ENCODE data around the gene FOXD4.
"Not testable (repeated sequence)": the region's sequence is repeated elsewhere in the genome, so short reads cannot be mapped to it uniquely, and the experiment has no call there.

FOXD4 gene

DNA sequence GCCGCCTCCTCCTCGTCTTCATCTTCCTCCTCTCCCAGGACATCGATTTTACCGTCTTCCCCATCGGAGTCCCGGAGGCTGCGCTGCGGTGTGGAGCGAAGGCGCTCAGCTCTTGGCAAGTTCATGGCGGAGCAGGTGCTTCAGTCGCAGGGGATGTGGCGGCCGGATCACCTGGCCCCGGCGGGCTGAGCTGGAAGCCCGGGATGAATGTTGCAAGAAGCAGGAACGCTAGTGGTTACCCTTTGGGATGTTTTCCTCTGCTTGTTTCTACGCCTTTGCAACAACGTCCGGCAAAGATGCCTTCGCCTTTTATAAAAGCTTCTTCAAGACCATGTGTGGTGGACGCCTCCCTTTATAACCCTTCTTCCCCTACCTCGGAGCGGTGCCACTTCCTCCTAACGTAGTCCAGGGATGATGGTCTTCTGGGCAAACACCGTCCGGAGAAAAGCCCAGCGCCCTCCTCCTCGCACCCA is at the start of gene FOXD4:
Gene FOXD4, minus strand, starts transcription at position 423 of the 473 bp plus-strand sequence. Its CDS starts 298 bp downstream, at position 125.
- not testable (repeated sequence) for DNase-seq

DNA sequence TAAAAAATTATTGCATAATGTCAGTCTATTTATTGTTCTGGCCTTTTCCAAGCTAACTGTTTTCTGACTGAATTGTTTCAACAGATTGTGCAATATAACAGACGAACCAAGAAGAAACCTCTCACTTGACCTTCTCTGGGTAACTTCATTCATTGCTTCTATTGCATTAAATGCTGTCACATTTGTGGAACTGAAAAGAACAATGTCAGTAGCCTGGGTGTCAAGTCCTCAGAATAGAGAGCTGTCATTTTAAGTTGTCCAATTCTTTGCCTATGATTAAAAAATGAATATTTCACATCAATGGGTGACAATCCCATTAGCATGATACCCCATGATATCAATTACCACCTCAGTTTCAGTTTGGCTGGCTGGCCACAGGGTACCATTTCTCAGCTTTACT is 41.7 kb upstream of the FOXD4 start:
- DNase-seq, result not testable (repeated sequence)

DNA sequence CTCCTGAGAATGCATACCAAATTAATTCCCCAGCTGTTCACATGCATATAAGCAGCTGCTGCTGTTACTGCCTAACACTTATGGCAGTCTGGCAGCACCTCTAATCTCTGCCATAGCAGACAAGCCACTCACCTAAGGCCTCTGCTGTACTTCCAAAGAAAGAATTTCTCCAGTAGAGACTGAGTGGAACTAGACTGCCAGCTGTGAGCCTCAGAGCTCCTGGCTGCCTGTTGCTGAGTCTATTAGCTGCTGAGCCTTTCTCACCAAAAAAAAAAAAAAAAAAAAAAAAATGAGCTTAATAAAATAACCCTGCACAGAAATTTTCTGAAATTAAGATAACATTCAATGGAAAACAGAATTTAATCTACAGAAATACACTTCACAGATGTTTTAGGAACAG is 33.0 kb upstream of the FOXD4 start:
- not testable (repeated sequence) for DNase-seq

DNA sequence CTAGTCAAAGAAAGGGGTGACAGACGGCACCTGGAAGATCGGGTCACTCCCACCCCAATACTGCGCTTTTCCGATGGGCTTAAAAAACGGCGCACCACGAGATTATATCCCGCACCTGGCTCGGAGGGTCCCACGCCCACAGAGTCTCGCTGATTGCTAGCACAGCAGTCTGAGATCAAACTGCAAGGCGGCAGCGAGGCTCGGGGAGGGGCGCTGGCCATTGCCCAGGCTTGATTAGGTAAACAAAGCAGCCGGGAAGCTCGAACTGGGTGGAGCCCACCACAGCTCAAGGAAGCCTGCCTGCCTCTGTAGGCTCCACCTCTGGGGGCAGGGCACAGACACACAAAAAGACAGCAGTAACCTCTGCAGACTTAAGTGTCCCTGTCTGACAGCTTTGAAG is 21.7 kb upstream of the FOXD4 start:
- not testable (repeated sequence) for DNase-seq

DNA sequence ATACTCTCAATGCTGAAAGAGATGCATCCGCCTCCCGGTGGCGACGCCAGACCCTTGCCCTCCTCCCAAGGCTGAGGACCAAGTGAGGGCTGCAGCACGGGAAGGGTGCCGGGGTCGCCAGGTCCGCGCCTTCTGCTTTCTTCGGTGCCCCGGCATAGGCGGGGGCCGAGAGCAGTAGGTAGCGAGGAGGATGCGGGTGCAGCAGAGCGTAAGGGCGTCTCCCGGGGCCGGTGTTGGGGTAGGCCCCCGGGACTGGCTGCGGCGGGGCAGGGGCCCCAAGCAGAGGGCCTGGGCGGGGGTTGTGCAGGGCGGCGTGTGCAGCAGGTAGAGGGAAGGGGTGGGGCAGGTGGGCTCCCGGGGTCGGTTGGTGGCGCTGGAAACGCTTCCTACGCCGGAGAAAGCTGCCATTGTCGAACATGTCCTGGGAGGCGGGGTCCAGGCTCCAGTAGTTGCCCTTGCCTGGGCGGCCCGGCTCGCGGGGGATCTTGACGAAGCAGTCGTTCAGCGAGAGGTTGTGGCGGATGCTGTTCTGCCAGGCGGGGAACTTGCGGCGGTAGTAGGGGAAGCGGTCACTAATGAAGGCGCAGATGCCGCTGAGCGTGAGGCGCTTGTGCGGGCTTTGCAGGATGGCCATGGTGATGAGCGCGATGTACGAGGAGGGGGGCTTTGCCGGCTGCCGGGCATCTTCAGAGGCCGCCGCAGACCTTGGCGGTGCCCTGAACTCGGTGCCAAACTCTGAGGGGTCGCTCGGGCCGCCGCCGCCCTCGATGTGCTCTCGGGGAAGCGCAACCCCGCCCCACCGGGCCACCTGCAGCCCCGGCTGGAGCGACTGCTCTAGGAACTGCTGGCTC is 848 bp downstream of the FOXD4 start:
- DNase-seq, result not testable (repeated sequence)

DNA sequence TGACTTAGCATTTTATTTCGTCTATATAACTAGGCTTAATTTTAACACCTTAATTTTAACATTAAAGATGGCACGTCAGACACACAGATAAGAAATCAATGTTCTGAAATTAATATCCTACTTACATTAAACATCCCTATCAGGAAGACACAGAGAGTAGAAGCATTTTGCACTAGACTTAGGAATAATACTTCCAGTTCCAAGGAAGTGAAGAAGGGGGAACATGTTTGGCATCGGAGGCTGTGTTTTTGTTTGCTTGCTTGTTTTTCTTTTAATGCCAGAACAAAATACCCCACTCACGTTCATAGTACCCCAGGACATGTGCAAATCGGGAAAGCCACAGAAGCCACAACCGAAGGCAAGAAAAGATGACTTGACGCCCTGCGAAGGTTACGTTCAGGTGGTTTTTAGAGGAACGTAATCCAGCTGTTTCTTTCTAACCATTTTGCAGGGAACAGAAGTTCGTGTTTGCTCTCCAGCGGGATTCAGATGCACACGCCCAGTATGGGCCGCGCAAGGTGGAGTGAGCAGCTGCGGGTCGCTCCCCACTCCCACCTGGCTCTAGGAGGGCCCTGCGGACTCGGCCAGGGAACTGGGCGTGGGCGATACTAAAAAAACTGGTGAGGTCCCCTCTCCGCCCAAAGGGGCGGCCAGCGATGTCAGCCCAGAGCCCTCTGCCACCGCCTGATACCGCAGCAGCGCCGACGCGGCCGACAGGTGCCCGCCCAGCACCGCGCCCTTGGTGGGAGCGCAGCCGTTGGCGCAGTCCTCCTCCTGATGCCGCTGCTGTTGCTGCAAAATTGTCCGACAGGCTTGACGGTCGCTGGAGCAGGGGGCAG is 1.8 kb downstream of the FOXD4 start:
- not testable (repeated sequence) for DNase-seq

DNA sequence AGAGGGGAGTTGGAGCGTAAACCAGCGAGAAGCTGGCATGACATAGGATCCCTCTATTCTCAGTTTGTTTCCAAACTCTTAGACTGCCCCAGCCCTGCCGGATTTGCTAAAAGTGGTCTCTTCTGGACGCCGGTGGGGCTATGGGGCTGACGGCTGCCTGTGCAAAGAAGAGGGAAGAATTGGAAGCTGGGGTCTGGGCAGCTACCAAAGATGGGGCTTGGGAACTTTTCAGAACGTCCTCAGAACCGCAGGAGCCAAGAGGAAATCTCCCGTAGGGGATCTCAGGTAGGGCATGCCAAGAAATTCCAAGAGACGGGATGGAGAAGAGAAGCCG is 3.1 kb downstream of the FOXD4 start:
- not testable (repeated sequence) for DNase-seq

DNA sequence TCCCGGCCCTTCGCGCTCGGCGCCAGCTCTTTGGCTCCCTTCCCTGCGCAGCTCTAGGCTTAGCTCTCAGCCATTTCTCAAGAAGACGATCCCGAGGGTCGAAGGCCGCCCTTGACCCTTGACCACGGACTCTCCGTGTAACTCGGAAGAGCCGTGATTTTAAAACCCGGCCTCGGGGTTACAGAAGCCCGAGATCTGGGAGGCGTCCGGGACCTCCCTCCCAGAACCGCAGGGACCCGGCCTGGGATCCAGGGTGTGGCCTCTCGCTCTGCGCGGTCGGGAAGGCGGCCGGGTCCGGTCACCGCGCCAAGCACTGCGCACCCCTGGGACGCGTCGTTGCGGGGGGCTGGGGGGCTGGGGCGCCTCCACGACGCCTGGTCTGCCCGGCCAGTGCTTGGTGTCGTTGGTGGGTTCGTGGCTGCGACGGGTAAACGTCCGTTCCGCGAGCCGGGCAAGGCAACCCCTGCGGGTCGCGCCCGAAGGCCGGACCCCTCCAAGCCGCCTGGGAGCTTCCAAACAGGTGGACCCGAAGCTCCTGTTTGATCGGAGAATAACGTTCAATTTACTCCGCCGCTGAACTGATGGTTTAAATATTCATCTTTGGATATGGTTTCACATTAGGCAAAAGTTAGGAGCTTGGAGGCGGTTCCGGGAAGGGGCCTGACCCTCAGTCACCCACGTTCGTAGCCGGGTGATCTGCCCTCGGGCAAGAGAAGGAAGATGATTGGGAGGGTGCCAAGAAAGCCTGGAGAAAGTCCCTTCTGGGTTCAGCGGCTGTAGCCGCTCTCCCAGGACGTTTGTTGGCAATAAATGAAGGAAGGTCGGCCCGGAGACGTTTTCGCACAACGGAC is 3.7 kb downstream of the FOXD4 start:
- not testable (repeated sequence) for DNase-seq

DNA sequence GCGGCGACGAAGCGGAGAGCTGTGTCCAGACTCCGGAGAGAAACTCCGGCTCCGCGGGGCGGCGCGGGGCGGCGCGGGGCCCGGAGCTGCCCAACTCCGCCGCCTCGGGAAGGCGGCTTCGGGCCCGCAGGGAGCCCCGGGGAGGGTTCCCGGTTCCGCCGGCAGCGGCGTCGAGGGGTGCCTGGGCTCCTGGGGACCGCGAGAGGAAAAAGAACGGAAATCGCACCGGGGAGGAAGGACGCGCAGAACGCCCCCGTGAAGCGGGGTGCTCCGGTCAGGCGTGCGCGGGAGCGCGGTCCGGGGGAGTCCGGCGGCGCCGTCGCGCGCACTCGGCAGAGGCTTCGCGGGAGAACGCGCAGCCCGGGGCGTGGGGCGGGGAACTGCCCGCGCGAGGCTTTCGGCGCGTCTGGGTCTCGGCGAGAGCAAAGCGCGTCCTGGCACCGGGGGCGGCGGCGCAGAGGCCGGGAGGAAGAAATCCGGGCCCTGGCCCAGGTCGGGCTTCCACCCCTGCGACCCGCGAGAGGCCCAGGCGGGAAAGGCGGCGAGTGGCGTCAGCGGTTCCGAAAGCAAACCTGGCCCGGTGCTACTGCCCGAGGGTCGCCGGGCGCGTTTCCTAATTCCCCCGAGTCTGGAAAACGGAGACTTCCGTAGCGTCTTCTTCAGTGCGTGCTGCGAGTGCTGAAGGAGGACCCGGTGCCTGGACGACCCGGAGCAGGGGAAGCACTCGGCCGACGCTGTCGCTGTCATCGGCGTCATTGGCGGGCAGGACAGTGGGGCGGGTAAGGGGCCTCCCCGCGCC is 4.5 kb downstream of the FOXD4 start:
- not testable (repeated sequence) for DNase-seq

DNA sequence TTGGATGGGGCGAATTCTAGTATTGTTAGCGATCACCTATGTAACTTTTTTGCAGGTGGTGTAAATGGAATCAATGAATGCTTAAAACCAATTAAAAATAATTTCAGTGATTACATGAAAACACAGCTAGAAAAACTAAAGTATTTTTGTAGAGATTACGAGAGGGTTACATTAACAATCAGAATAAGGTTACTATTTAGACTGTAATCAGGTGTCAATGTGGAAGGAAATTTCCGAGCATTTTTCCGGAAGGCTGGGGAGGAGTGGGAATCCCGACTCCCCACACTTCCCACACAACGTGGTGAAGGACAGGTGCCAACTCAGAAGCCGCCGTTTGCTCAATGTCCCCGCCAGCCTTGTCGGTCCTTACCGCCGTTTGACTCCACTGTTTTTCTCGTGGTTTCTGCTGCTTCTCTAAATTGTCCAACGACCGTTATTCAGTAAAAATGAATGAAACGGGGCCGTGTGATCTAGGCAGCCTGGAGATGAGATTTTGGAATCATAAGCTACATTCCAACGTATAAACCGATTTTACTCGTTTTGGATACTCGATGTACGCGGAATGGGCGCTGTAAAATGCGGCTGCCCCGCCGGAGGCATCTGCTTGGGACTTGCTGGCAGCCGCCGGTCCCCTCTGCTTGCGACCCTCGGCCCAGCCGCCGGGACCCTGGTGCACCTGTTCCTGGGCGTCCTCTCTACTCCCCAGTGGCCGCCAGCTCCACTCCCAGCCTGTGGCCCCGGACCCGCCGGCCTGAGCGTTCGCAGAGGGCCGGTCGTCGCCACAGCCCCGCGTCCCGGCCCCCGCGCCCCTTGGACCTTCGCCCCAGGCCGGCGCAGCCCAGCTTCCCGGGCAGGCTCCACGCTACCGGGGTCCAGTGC is 5.4 kb downstream of the FOXD4 start:
- not testable (repeated sequence) for DNase-seq

DNA sequence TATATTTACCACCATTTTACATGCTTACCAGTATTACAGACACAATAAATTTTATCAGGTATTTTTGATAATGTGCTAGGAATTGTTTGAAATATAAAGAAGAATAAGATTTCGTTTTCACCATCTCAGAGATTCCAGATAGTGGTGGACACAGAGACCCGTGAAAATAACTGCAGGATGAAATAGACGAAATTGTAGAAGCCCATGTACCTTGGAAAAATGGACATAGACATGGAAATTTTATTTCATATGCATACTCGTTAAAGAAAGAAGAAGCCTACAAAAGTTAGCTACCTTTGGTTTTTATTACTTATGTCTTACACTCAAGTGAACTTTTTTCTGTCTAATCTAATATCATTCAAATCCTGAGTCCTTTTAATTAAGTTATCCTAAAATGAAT is 7.5 kb downstream of the FOXD4 start:
- not testable (repeated sequence) for DNase-seq

DNA sequence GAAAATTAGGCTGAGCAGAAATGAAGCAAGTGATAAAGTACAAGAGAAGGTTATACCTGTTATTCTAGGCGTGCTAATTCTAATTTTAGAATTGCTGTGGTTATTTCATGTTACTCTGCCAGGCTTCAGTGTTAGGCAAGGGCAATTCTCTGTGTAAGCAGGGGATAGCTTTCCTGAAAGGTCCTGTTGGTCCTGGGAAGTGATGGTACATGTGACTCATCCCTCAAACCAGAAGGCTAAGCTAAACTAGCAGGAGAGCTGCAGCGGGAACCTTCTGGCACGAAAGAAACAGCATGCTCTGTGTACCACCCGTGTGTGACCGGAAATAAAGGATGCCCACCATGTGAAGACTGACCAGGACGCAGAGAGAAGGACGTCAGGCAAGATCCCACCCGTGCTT is 8.7 kb downstream of the FOXD4 start:
- DNase-seq, result not testable (repeated sequence)

DNA sequence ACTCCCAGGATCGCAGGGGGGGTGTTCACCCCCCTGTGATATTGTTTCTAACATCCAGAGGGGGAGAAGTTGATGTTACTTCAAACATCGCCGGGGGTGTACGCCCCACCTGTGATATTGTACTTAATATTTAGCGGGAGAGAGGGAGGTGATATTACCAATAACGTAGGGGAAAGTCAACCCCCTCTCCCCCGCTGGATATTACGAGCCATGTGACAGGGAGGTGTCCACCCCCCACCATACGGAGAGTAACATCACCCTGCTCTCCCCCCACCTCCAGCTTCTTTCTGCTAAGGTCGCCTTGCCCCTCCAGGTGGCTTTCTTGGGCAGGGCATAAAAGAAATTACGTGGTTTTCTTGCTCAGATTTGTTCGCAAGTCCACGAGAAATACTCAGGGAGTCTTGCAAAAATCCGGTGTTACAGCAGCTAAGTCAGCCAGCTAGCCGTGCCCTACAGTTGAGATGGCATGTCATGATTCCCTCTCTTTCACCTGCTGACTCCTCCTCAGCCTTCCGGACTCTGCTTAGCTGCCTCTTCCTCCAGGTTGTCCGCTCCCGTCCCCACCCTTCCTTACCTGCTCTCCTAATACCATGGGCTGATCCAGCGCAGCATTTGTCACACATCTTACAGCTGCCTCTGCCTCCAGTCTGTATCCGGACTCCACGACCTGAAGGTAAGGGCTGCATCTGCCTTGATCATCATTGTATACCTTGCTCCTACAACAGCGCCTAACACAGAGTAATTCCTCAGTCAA is 9.3 kb downstream of the FOXD4 start:
- DNase-seq, result not testable (repeated sequence)

DNA sequence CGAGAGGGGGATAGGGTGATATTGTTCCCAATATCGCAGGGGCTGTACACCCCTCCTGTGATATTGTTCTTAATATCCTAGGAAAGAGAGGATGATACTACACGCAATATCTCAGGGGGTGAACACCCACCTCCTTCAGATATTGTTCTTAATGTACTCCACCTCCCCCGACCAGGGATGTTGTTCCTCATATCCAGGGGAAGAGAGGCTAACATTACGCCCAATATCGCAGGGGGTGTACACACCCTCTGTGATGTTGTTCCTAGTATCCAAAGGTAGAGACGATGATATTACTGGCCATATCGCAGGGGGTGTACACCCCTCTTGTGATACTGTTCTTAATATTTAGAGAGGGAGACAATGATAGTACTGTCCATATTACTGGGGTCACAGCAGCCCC is 12.2 kb downstream of the FOXD4 start:
- not testable (repeated sequence) for DNase-seq

DNA sequence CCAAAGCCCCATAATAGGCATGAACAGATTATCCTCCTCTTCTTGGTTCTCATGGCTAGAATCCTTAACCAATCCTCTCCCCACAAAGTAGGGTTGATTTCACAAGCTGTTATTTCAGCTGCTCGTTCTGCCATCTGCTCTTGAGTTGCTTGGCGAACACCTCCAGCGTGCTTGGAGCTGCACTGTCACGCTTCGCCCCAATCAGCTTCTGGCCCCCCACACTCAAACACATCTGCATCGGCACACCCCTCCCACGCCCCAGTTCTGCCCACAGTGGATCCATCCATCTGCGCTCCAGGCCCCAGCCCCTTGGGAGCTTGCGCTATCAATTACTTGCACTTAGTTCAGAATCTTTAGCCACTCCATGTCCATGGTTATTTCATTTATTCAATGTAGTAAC is 17.8 kb downstream of the FOXD4 start:
- not testable (repeated sequence) for DNase-seq

DNA sequence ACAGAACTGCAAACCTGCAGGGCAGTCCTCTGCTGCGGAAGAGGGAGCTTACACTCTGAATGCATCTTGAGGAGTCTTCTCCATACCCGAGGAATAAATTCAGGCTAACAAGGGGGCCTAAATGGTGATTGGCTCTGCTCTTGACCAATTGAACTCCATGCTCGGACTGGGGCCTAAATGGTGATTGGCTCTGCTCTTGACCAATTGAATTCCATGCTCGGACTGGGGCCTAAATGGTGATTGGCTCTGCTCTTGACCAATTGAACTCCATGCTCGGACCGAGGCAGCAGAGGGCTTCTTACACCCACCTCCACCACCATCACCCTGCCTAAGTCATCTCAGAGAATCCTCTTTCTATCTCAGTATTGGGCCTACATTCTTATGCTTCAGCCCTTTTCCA is 18.4 kb downstream of the FOXD4 start:
- not testable (repeated sequence) for DNase-seq

DNA sequence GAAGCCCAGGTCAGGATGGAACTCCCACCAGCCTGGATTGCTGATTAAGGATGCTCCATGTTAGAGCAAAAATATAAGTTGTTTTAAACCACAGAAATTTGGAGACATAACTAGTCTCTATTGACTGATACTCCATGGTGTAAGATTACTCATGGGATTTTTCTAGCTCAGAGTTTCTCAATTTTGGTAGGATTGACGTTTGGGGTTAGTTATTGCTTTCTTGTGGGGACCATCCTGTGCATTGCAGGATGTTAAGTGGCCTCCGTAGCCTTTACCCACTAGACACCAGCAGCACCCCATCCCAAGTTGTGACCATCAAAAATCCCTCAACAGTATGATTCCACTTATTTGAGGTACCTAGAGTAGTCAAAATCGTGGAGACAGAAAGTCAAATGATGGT is 19.4 kb downstream of the FOXD4 start:
- not testable (repeated sequence) for DNase-seq

DNA sequence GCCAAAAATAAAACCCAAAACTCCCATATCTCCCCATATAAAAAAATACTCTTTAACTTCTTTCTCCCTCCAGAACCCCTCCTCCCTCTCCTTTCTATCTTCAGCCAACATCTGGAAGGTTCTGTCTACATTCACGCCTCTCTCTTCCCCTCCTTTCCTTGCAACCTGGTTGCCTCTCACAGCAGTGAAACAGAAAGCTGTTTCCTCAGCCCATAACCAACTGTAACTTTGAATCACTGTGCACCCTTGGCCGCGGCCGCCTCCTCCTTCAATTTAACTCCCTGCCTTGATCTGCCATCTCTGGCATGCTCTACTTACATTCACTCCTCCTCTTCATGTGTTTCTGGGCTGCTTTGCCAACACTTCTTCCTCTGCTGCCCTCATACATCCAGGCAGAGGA is 23.2 kb downstream of the FOXD4 start:
- not testable (repeated sequence) for DNase-seq

DNA sequence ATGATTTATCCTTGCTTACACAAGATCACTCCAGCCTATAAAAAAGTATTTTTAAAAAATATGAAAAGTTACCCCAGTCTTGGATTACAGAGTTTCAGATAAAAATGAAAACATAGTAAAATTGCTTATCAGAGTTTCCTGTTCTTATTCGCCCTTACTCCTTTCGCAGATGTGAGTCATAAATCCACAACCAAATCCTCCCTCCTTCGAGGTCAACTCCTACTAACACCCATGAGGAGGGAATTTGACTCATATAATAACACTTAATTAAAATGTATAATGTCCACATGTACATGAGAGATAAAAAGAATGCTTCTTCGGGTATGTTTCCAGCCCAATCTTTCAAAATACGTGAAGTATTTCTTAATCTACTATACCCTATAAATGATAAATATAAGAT is 23.9 kb downstream of the FOXD4 start:
- not testable (repeated sequence) for DNase-seq

DNA sequence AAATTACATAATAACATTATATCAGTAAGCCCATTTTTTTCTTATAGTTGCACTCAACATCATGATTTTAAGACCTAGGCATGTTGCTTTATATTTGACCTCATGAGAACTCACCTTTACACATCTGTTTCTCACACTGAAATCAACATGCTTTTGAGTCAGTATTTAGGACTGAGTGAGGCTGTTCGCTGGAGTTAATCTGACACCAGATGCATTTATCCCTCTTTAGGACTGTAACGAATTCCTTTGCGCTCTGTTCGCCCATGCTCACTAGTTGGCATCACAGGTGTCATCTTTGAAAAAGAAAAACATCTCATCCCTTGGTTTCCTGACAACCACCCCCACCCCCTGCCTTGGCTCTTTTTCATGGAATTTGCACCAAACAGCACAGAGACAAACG is 24.3 kb downstream of the FOXD4 start:
- DNase-seq, result not testable (repeated sequence)

All from NCI-H1694 (cell line).